HT1080 (cell line): Measurements from ENCODE around the gene NTMT1. TPM values are rescaled to one million over a fixed set of nuclear protein-coding genes. Genes with fewer than 3 reads are reported as not detected.
"Not testable (repeated sequence)": the region's sequence is repeated elsewhere in the genome, so short reads cannot be mapped to it uniquely, and the experiment has no call there.

Source experiments
- DNase-seq: peaks from one replicate; pipeline ENCODE4 v3.0.0-alpha.2; 2015; ENCODE audit warnings: low read depth
- total RNA-seq: library from RNA; depleted of rRNA; stranded (reverse); fragments of >200 nt; shearing (Covaris generic); gene quantifications from 2 replicates; pipeline ENCODE4 v1.2.3, GENCODE V29; 2014

NTMT1 gene
- total RNA-seq, 1 experiment from 2014 or later: 66.4 TPM

GRCh38 chr9:129635099-129636065 is 9.4 kb downstream of the NTMT1 start:
- no peak for DNase-seq

GRCh38 chr9:129636343-129636742 is 10.4 kb downstream of the NTMT1 start:
- not testable (repeated sequence) for DNase-seq

GRCh38 chr9:129637102-129637501 is 11.1 kb downstream of the NTMT1 start:
- DNase-seq: no peak

- no peak for DNase-seq
Observed at GRCh38 chr9:129637673-129638439, 11.9 kb downstream of the NTMT1 start.

- DNase-seq: no peak
Observed at GRCh38 chr9:129639034-129639630, 13.2 kb downstream of the NTMT1 start.

- DNase-seq: no peak
Observed at GRCh38 chr9:129639756-129640085, 13.8 kb downstream of the NTMT1 start.

- no peak for DNase-seq
Observed at GRCh38 chr9:129640086-129640870, 14.3 kb downstream of the NTMT1 start.

GRCh38 chr9:129640871-129641749 is 15.1 kb downstream of the NTMT1 start:
- DNase-seq: no peak

- DNase-seq: peak; percentile 96
Observed at GRCh38 chr9:129641750-129642585, 16.0 kb downstream of the NTMT1 start, which contains the start of gene ASB6. Gene ASB6, minus strand, starts transcription at chr9:129642151. Its CDS starts 152 bp downstream, at chr9:129641999.

- DNase-seq: no peak
Observed at GRCh38 chr9:129643706-129644105, 17.7 kb downstream of the NTMT1 start.

GRCh38 chr9:129644365-129644764 is 18.4 kb downstream of the NTMT1 start:
- no peak for DNase-seq

GRCh38 chr9:129644902-129645301 is 18.9 kb downstream of the NTMT1 start:
- DNase-seq: no peak

GRCh38 chr9:129646252-129646651 is 20.3 kb downstream of the NTMT1 start:
- no peak for DNase-seq

- no peak for DNase-seq
Observed at GRCh38 chr9:129646654-129647053, 20.7 kb downstream of the NTMT1 start.

- DNase-seq: no peak
Observed at GRCh38 chr9:129647635-129648034, 21.7 kb downstream of the NTMT1 start.

- DNase-seq: no peak
Observed at GRCh38 chr9:129648092-129648763, 22.3 kb downstream of the NTMT1 start.

- DNase-seq: no peak
Observed at GRCh38 chr9:129648764-129649115, 22.8 kb downstream of the NTMT1 start.
